Epithelial cell of proximal tubule (primary cell): ENCODE measurements around the gene TOP3B. TPM values are rescaled to one million over a fixed set of nuclear protein-coding genes. Genes with fewer than 3 reads are reported as not detected.

Experiments
- DNase-seq: peaks from one replicate; pipeline ENCODE4 v3.0.0-alpha.2; 2011; ENCODE audit warnings: low read depth
- H3K4me3 ChIP-seq: 2 replicates; pipeline ENCODE4 v1.5.1; 2011; ENCODE audit warnings: low read depth, mild to moderate bottlenecking, low read length
- CTCF ChIP-seq: conservative IDR thresholded peaks from 2 replicates; pipeline ENCODE4 v1.5.1; 2012; ENCODE audit warnings: low read depth, mild to moderate bottlenecking, low read length
- total RNA-seq: library from RNA; depleted of rRNA; stranded (reverse); fragments of >200 nt; gene quantifications from 2 replicates; pipeline ENCODE4 v1.2.3, GENCODE V29; 2015

TOP3B gene
- total RNA-seq, 1 donor from 2014 or later, result 27.9 TPM

GRCh38 chr22:21948824-21949568 lies 33.6 kb downstream of the TOP3B start:
- no peak overlapping the region for H3K4me3 ChIP-seq
- DNase-seq, result no peak
- TF ChIP-seq CTCF, result no peak

- no peak for DNase-seq
- no peak for TF ChIP-seq CTCF
- H3K4me3 ChIP-seq, result no peak overlapping the region
Measured at GRCh38 chr22:21948390-21948789, 34.2 kb downstream of the TOP3B start.

- no peak for DNase-seq
- H3K4me3 ChIP-seq, result no peak overlapping the region
- peak; percentile 48 for TF ChIP-seq CTCF
Measured at GRCh38 chr22:21947040-21948014, 35.3 kb downstream of the TOP3B start.

GRCh38 chr22:21946262-21946925 lies 36.2 kb downstream of the TOP3B start:
- no peak for TF ChIP-seq CTCF
- no peak overlapping the region for H3K4me3 ChIP-seq
- no peak for DNase-seq

GRCh38 chr22:21945453-21946261 lies 36.9 kb downstream of the TOP3B start:
- no peak for DNase-seq
- no peak overlapping the region for H3K4me3 ChIP-seq
- no peak for TF ChIP-seq CTCF

GRCh38 chr22:21944871-21945270 lies 37.7 kb downstream of the TOP3B start:
- no peak for TF ChIP-seq CTCF
- no peak overlapping the region for H3K4me3 ChIP-seq
- no peak for DNase-seq
